GM23338 (cell line): ENCODE results near the gene SLC13A5.

Source experiments
- CTCF ChIP-seq, 2 experiments: fragments of 200-600 bp in 1 of 2; sonication (generic) in 1 of 2; conservative IDR thresholded peaks; 2 replicates each; pipeline versions ENCODE4 v1.5.1 to v1.6.1; 2016 to 2017; ENCODE audit warnings: antibody characterized with exemption in 2 of 2, low read depth in 2 of 2, mild to moderate bottlenecking in 2 of 2, moderate library complexity in 1 of 2
- REST ChIP-seq: IDR thresholded peaks from one replicate; pipeline ENCODE4 v1.6.1; 2018; ENCODE audit warnings: antibody characterized with exemption; ENCODE audit not compliant: unreplicated experiment

- TF ChIP-seq CTCF (conservative IDR thresholded peaks at IDR 0.05; ENCODE audit: low read depth in 2 of 2) (peak; percentile 94 to 98), REST (no peak)
These were observed 47.1 kb downstream of the SLC13A5 start for GRCh38 chr17:6666077-6666521.
